Stomach smooth muscle (tissue), 2 donors: ENCODE data around the gene PPP2R2C.

Experiments used
- H3K27ac ChIP-seq: one replicate; pipeline ENCODE4 v1.7.0; 2013; ENCODE audit warnings: mild to moderate bottlenecking, low read length, inconsistent platforms
- H3K27me3 ChIP-seq, 2 donors: one replicate each; pipeline ENCODE4 v1.7.0; 2013; ENCODE audit warnings: low read length in 2 of 2; ENCODE audit not compliant: insufficient read depth in 2 of 2, control insufficient read depth in 1 of 2
- H3K36me3 ChIP-seq, 2 donors: one replicate each; pipeline ENCODE4 v1.7.0; 2013; ENCODE audit warnings: low read length in 2 of 2; ENCODE audit not compliant: control insufficient read depth in 2 of 2, insufficient read depth in 2 of 2
- H3K4me1 ChIP-seq: one replicate; pipeline ENCODE4 v1.7.0; 2013; ENCODE audit warnings: low read length; ENCODE audit not compliant: control insufficient read depth, insufficient read depth
- H3K4me3 ChIP-seq, 2 donors: one replicate each; pipeline ENCODE4 v1.7.0; 2013; ENCODE audit warnings: low read length in 2 of 2
- H3K9ac ChIP-seq, 2 donors: one replicate each; pipeline ENCODE4 v1.7.0; 2013; ENCODE audit warnings: low read length in 2 of 2, mild to moderate bottlenecking in 1 of 2
- H3K9me3 ChIP-seq, 2 donors: one replicate each; pipeline ENCODE4 v1.7.0; 2013; ENCODE audit warnings: low read length in 2 of 2; ENCODE audit not compliant: control insufficient read depth in 2 of 2
- donor health status: healthy.
- donor health status: Pancreatic carcinoma.

Gene PPP2R2C

GRCh38 chr4:6423575-6423974 is 48.8 kb downstream of the PPP2R2C start:
- H3K36me3 ChIP-seq = no peaks in the 10 kb centered on the region
- no peak overlapping the region for H3K9ac ChIP-seq
- no peaks in the 10 kb centered on the region for H3K9me3 ChIP-seq
- H3K27me3 ChIP-seq = peaks cover 0 to 7% of the 10 kb centered on the region in 2 donors
- no peak overlapping the region for H3K4me3 ChIP-seq
- H3K4me1 ChIP-seq = no peaks in the 10 kb centered on the region
- no peak overlapping the region for H3K27ac ChIP-seq

GRCh38 chr4:6422866-6423265 is 49.5 kb downstream of the PPP2R2C start:
- H3K4me1 ChIP-seq = no peaks in the 10 kb centered on the region
- no peaks in the 10 kb centered on the region for H3K9me3 ChIP-seq
- H3K27me3 ChIP-seq = peaks cover 0 to 7% of the 10 kb centered on the region in 2 donors
- no peak overlapping the region for H3K4me3 ChIP-seq
- H3K27ac ChIP-seq = no peak overlapping the region
- H3K36me3 ChIP-seq = no peaks in the 10 kb centered on the region
- H3K9ac ChIP-seq = no peak overlapping the region

GRCh38 chr4:6422105-6422504 is 50.3 kb downstream of the PPP2R2C start:
- no peaks in the 10 kb centered on the region for H3K9me3 ChIP-seq

GRCh38 chr4:6421397-6421796 is 51.0 kb downstream of the PPP2R2C start:
- H3K4me1 ChIP-seq = no peaks in the 10 kb centered on the region
- no peak overlapping the region for H3K4me3 ChIP-seq
- H3K27me3 ChIP-seq = peaks cover 5 to 13% of the 10 kb centered on the region in 2 donors

More at GRCh38 chr4:6422105-6422504, 50.3 kb downstream of the PPP2R2C start:
- H3K4me1 ChIP-seq = no peaks in the 10 kb centered on the region
- H3K36me3 ChIP-seq = no peaks in the 10 kb centered on the region
- no peak overlapping the region for H3K4me3 ChIP-seq
- no peak overlapping the region for H3K27ac ChIP-seq
- peaks cover 0 to 9% of the 10 kb centered on the region in 2 donors for H3K27me3 ChIP-seq
- H3K9ac ChIP-seq = no peak overlapping the region

GRCh38 chr4:6420972-6421371 is 51.4 kb downstream of the PPP2R2C start:
- H3K9me3 ChIP-seq = no peaks in the 10 kb centered on the region
- no peak overlapping the region for H3K4me3 ChIP-seq
- H3K27me3 ChIP-seq = peaks cover 9 to 16% of the 10 kb centered on the region in 2 donors
- H3K27ac ChIP-seq = no peak overlapping the region
- H3K36me3 ChIP-seq = no peaks in the 10 kb centered on the region
- H3K9ac ChIP-seq = no peak overlapping the region
- H3K4me1 ChIP-seq = no peaks in the 10 kb centered on the region

More at GRCh38 chr4:6421397-6421796, 51.0 kb downstream of the PPP2R2C start:
- Histone ChIP-seq H3K36me3 (no peaks in the 10 kb centered on the region), H3K27ac (no peak overlapping the region), H3K9me3 (no peaks in the 10 kb centered on the region), H3K9ac (no peak overlapping the region)

GRCh38 chr4:6420036-6420435 is 52.4 kb downstream of the PPP2R2C start:
- H3K36me3 ChIP-seq = no peaks in the 10 kb centered on the region
- no peak overlapping the region for H3K27ac ChIP-seq
- H3K4me1 ChIP-seq = no peaks in the 10 kb centered on the region
- H3K9ac ChIP-seq = no peak overlapping the region
- H3K4me3 ChIP-seq = no peak overlapping the region
- no peaks in the 10 kb centered on the region for H3K9me3 ChIP-seq
- H3K27me3 ChIP-seq = peaks cover 17% of the 10 kb centered on the region in 2 donors

- Histone ChIP-seq H3K4me1 (no peaks in the 10 kb centered on the region), H3K4me3 (no peak overlapping the region), H3K27me3 (peaks cover 17 to 19% of the 10 kb centered on the region in 2 donors), H3K9ac (no peak overlapping the region), H3K27ac (no peak overlapping the region), H3K36me3 (no peaks in the 10 kb centered on the region), H3K9me3 (no peaks in the 10 kb centered on the region)
Observed at GRCh38 chr4:6419452-6420028, 52.9 kb downstream of the PPP2R2C start.

- Histone ChIP-seq H3K9me3 (no peaks in the 10 kb centered on the region), H3K4me3 (no peak overlapping the region), H3K27me3 (peaks cover 17 to 25% of the 10 kb centered on the region in 2 donors), H3K4me1 (no peaks in the 10 kb centered on the region), H3K36me3 (no peaks in the 10 kb centered on the region), H3K9ac (no peak overlapping the region), H3K27ac (no peak overlapping the region)
Observed at GRCh38 chr4:6418193-6418755, 54.1 kb downstream of the PPP2R2C start.

- Histone ChIP-seq H3K9ac (no peak overlapping the region), H3K27me3 (peaks cover 17 to 25% of the 10 kb centered on the region in 2 donors), H3K9me3 (peaks cover 0 to 2% of the 10 kb centered on the region in 2 donors), H3K4me3 (no peak overlapping the region), H3K4me1 (no peaks in the 10 kb centered on the region), H3K36me3 (no peaks in the 10 kb centered on the region), H3K27ac (no peak overlapping the region)
Observed at GRCh38 chr4:6417516-6418050, 54.8 kb downstream of the PPP2R2C start.

GRCh38 chr4:6416518-6417286 is 55.7 kb downstream of the PPP2R2C start:
- Histone ChIP-seq H3K36me3 (no peaks in the 10 kb centered on the region), H3K9me3 (peaks cover 0 to 4% of the 10 kb centered on the region in 2 donors), H3K4me3 (no peak overlapping the region), H3K27me3 (peaks cover 17 to 25% of the 10 kb centered on the region in 2 donors), H3K27ac (no peak overlapping the region), H3K4me1 (no peaks in the 10 kb centered on the region), H3K9ac (no peak overlapping the region)
